Large intestine (tissue), 3 donors: Measurements from ENCODE around the gene VAMP8. TPM values are rescaled to one million over a fixed set of nuclear protein-coding genes. Genes with fewer than 3 reads are reported as not detected.
"Not testable (repeated sequence)": the region's sequence is repeated elsewhere in the genome, so short reads cannot be mapped to it uniquely, and the experiment has no call there.

ENCODE experiments used
- DNase-seq, 2 donors: peaks; one replicate each; pipeline versions ENCODE4 v3.0.0 to v3.0.0-alpha.2; 2013
- H3K27ac ChIP-seq: one replicate; pipeline ENCODE4 v1.5.1; 2013; ENCODE audit warnings: low read length
- H3K27me3 ChIP-seq: 2 replicates; pipeline ENCODE4 v1.6.1; 2013; ENCODE audit warnings: low read length; ENCODE audit not compliant: control insufficient read depth, insufficient read depth
- H3K36me3 ChIP-seq: 2 replicates; pipeline ENCODE4 v1.6.1; 2013; ENCODE audit warnings: low read length; ENCODE audit not compliant: control insufficient read depth, insufficient read depth
- H3K4me1 ChIP-seq: one replicate; pipeline ENCODE4 v1.6.1; 2013; ENCODE audit warnings: low read length; ENCODE audit not compliant: control insufficient read depth, insufficient read depth
- H3K4me3 ChIP-seq: one replicate; pipeline ENCODE4 v1.5.1; 2013; ENCODE audit warnings: low read length
- H3K9me3 ChIP-seq: one replicate; pipeline ENCODE4 v1.6.1; 2013; ENCODE audit warnings: mild to moderate bottlenecking, low read depth, low read length, moderate library complexity; ENCODE audit not compliant: control insufficient read depth
- WGBS: methylation state at CpG from one replicate; pipeline ENCODE4 v1.1.5; 2013; ENCODE audit warnings: low lambda C conversion rate; ENCODE audit not compliant: insufficient coverage; 5-methylcytosine and 5-hydroxymethylcytosine counted together
- polyA plus RNA-seq: library from polyadenylated mRNA; unstranded; fragments of 120-200 nt; gene quantifications from one replicate; pipeline ENCODE4 v1.2.1, GENCODE V29; 2013

VAMP8 gene
- polyA plus RNA-seq, 1 donor: 158 TPM

GRCh38 chr2:85558160-85558559 lies 19.2 kb upstream of the VAMP8 start:
- peaks cover 43% of the 10 kb centered on the region for H3K36me3 ChIP-seq
- DNase-seq: no peak
- WGBS: no CpG with 5 or more reads among the region's 1 CpG

DNA sequence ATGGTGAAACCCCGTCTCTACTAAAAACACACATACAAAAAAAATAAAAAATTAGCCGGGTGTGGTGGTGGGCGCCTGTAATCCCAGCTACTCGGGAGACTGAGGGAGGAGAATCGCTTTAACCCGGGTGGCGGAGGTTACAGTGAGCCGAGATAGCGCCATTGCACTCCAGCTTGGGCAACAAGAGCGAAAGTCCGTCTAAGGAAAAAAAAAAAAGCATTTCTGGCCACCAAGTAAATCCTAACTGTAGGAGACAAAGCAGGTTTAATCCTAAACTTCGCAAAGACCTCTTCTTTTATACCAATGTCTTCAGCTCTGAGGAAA lies 17.0 kb upstream of the VAMP8 start:
- not testable (repeated sequence) for H3K27me3 ChIP-seq, H3K9me3 ChIP-seq, DNase-seq, H3K4me1 ChIP-seq, H3K27ac ChIP-seq
- no CpG with 5 or more reads among the region's 12 CpGs for WGBS
- Histone ChIP-seq H3K36me3 (peaks cover 23% of the 10 kb centered on the region), H3K4me3 (peak overlapping the region; percentile 80)

More at GRCh38 chr2:85558160-85558559, 19.2 kb upstream of the VAMP8 start:
- Histone ChIP-seq H3K9me3 (no peaks in the 10 kb centered on the region), H3K27me3 (no peaks in the 10 kb centered on the region), H3K4me3 (no peak overlapping the region), H3K4me1 (no peaks in the 10 kb centered on the region), H3K27ac (no peak overlapping the region)

- DNase-seq: no peak
- H3K9me3 ChIP-seq: no peaks in the 10 kb centered on the region
- H3K4me3 ChIP-seq: peak overlapping the region; percentile 80
- H3K4me1 ChIP-seq: no peaks in the 10 kb centered on the region
- no CpG with 5 or more reads among the region's 14 CpGs for WGBS
- peaks cover 19% of the 10 kb centered on the region for H3K36me3 ChIP-seq
- peak overlapping the region; percentile 91 for H3K27ac ChIP-seq
- H3K27me3 ChIP-seq: no peaks in the 10 kb centered on the region
Measured at GRCh38 chr2:85560812-85561279, 16.5 kb upstream of the VAMP8 start.

- DNase-seq: peak; percentile 96 to 98
- peaks cover 16% of the 10 kb centered on the region for H3K36me3 ChIP-seq
- H3K4me1 ChIP-seq: no peaks in the 10 kb centered on the region
- peak within 1 kb of the TSS; percentile 91 for H3K27ac ChIP-seq
- peak within 1 kb of the TSS; percentile 80 for H3K4me3 ChIP-seq
- H3K27me3 ChIP-seq: no peaks in the 10 kb centered on the region
- WGBS: 28% methylated on average over 3 of the region's 64 CpGs
- H3K9me3 ChIP-seq: no peaks in the 10 kb centered on the region
Measured at GRCh38 chr2:85561280-85562212, 15.8 kb upstream of the VAMP8 start, which contains the start of gene GGCX. GGCX (minus strand) TSS chr2:85561493; CDS start chr2:85561428, 65 bp downstream.

GRCh38 chr2:85564144-85564563 lies 13.2 kb upstream of the VAMP8 start:
- H3K27ac ChIP-seq: no peak overlapping the region
- H3K36me3 ChIP-seq: no peaks in the 10 kb centered on the region
- H3K4me1 ChIP-seq: no peaks in the 10 kb centered on the region
- DNase-seq: no peak
- no peaks in the 10 kb centered on the region for H3K9me3 ChIP-seq
- WGBS: no CpG with 5 or more reads among the region's 5 CpGs
- no peaks in the 10 kb centered on the region for H3K27me3 ChIP-seq
- H3K4me3 ChIP-seq: no peak overlapping the region

GRCh38 chr2:85566265-85566664 lies 11.1 kb upstream of the VAMP8 start:
- Histone ChIP-seq H3K27me3 (no peaks in the 10 kb centered on the region), H3K27ac (no peak overlapping the region), H3K4me3 (no peak overlapping the region), H3K36me3 (no peaks in the 10 kb centered on the region), H3K4me1 (no peaks in the 10 kb centered on the region), H3K9me3 (no peaks in the 10 kb centered on the region)
- no peak for DNase-seq
- no CpG with 5 or more reads among the region's 4 CpGs for WGBS

DNA sequence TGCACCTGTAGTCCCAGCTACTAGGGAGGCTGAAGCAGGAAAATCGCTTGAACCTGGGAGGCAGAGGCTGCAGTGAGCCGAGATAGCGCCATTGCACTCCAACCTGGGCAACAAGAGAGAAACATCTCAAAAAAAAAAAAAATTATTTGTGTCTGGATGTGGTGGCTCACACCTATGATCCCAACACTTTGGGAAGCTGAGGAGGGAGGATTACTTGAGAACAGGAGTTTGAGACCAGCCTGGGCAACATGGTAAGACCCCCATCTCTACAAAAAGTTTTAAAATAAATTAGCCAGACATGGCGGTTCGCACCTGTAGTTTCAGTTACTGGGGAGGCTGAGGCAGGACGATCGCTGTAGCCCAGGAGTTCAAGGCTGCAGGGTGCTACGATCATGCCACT lies 1.6 kb upstream of the VAMP8 start:
- Histone ChIP-seq H3K36me3 (no peaks in the 10 kb centered on the region), H3K4me3 (no peak overlapping the region), H3K27me3 (peaks cover 4% of the 10 kb centered on the region), H3K9me3 (no peaks in the 10 kb centered on the region), H3K27ac (no peak overlapping the region), H3K4me1 (peaks cover 27% of the 10 kb centered on the region)
- WGBS: 97% methylated on average over 3 of the region's 8 CpGs
- no peak for DNase-seq

GRCh38 chr2:85577063-85577385 lies 362 bp upstream of the VAMP8 start:
- no peaks in the 10 kb centered on the region for H3K9me3 ChIP-seq
- 20% methylated on average over 1 of the region's 3 CpGs for WGBS
- peak overlapping the region; percentile 84 for H3K27ac ChIP-seq
- peaks cover 27% of the 10 kb centered on the region for H3K4me1 ChIP-seq
- H3K4me3 ChIP-seq: no peak overlapping the region
- no peak for DNase-seq
- peaks cover 7% of the 10 kb centered on the region for H3K36me3 ChIP-seq
- peaks cover 4% of the 10 kb centered on the region for H3K27me3 ChIP-seq

GRCh38 chr2:85578243-85579180 lies 1.1 kb downstream of the VAMP8 start:
- H3K27me3 ChIP-seq: no peaks in the 10 kb centered on the region
- H3K4me1 ChIP-seq: peaks cover 27% of the 10 kb centered on the region
- WGBS: no CpG with 5 or more reads among the region's 19 CpGs
- H3K4me3 ChIP-seq: peak overlapping the region; percentile 63
- H3K9me3 ChIP-seq: no peaks in the 10 kb centered on the region
- H3K27ac ChIP-seq: peak overlapping the region; percentile 84
- H3K36me3 ChIP-seq: peaks cover 13% of the 10 kb centered on the region
- peak in 1 of 2 donors; percentile 41 for DNase-seq

DNA sequence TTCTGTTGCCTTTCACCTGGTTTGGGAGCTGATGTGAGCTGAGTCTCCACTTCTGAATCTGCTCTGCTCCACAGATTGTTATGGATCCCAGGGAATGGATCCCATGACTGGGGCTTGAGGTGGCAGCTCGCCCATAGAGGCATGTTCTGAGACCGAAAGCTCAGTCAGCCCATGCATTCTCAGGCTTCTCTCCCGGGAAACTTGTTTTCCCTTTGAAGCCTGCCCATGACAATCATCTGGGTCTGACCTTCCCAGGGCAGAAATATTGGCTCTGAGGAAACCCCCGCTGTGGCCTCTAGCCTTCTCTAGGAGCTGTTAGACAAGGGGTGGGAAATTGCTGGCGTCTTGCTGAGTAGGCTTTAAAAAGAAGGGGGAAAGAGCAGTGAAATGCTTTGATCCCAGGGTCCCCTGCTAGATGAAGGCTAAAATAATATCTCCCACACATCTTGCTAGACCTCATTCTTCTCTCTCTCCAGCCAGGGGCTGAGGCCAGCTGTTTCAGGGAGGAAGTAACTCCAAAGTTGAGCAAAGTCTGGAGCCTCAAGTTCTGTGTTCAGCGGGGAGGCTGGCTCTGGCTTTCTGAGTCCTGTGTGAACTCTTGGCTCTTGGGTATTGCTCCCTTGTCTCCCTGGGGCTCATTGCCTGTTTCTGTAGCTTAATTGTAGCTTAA lies 2.0 kb downstream of the VAMP8 start:
- H3K27ac ChIP-seq: no peak overlapping the region
- WGBS: no CpG with 5 or more reads among the region's 6 CpGs
- H3K9me3 ChIP-seq: no peaks in the 10 kb centered on the region
- H3K4me3 ChIP-seq: no peak overlapping the region
- DNase-seq: no peak
- H3K36me3 ChIP-seq: peaks cover 13% of the 10 kb centered on the region
- peaks cover 32% of the 10 kb centered on the region for H3K4me1 ChIP-seq
- no peaks in the 10 kb centered on the region for H3K27me3 ChIP-seq
